WTC11 (cell line): ENCODE results near the gene RNASEH2C. TPM values are rescaled to one million over a fixed set of nuclear protein-coding genes. Genes with fewer than 3 reads are reported as not detected.

Experiments used
- ATAC-seq: fragments of 200-7000 bp; cut with Tn5 transposase; 2 replicates; pipeline ENCODE4 v1.10.0; 2021; ENCODE audit warnings: mild to moderate bottlenecking, moderate library complexity
- CTCF ChIA-PET: fragments of 300-600 bp; sonication (Branson Sonifier 250); formaldehyde crosslinking; loops from one replicate; lab custom pipeline; 2021; ENCODE audit warnings: antibody characterized with exemption; lab: Charles Lee
- POLR2A ChIA-PET: fragments of 350-600 bp; sonication (Branson Sonifier 250); formaldehyde crosslinking; loops from one replicate; lab custom pipeline; 2021; ENCODE audit warnings: antibody characterized with exemption; lab: Charles Lee
- DNase-seq: peaks from one replicate; pipeline ENCODE4 v3.0.0; 2021; ENCODE audit warnings: low spot score
- H3K27ac Mint-ChIP-seq: 2 replicates; pipeline ENCODE4 v1.8.0; 2021; ENCODE audit warnings: mixed read lengths
- H3K27me3 Mint-ChIP-seq: 2 replicates; pipeline ENCODE4 v1.8.0; 2021; ENCODE audit warnings: low read depth, mild to moderate bottlenecking, moderate library complexity, mixed read lengths
- H3K36me3 Mint-ChIP-seq: 2 replicates; pipeline ENCODE4 v1.8.0; 2021; ENCODE audit warnings: mixed read lengths
- H3K4me1 Mint-ChIP-seq: 2 replicates; pipeline ENCODE4 v1.8.0; 2022; ENCODE audit warnings: mixed read lengths
- H3K4me3 Mint-ChIP-seq: 2 replicates; pipeline ENCODE4 v1.8.0; 2021; ENCODE audit warnings: mild to moderate bottlenecking, moderate library complexity, mixed read lengths
- H3K9me3 Mint-ChIP-seq: 2 replicates; pipeline ENCODE4 v1.8.0; 2021; ENCODE audit warnings: mixed read lengths
- AR ChIP-seq: fragments of 250-450 bp; sonication (Bioruptor Pico); IDR thresholded peaks from 2 replicates; pipeline ENCODE4 v1.9.0; 2021; ENCODE audit warnings: mild to moderate bottlenecking
- ATF2 ChIP-seq: sonication (generic); formaldehyde crosslinking; IDR thresholded peaks from 2 replicates; pipeline ENCODE4 v1.8.1; 2022; ENCODE audit warnings: low read depth, missing genetic modification reagents, borderline replicate concordance
- ATF6 ChIP-seq: sonication (generic); formaldehyde crosslinking; IDR thresholded peaks from 2 replicates; pipeline ENCODE4 v1.8.1; 2023; ENCODE audit warnings: mild to moderate bottlenecking, missing genetic modification reagents
- CTCF ChIP-seq: fragments of 200-600 bp; IDR thresholded peaks from 2 replicates; pipeline ENCODE4 v1.8.0; 2022; ENCODE audit warnings: antibody characterized with exemption
- E2F1 ChIP-seq: sonication (generic); formaldehyde crosslinking; IDR thresholded peaks from 2 replicates; pipeline ENCODE4 v1.8.0; 2022; ENCODE audit warnings: mild to moderate bottlenecking, missing genetic modification reagents
- ESRRA ChIP-seq: sonication (generic); formaldehyde crosslinking; IDR thresholded peaks from 2 replicates; pipeline ENCODE4 v1.8.1; 2022; ENCODE audit warnings: mild to moderate bottlenecking, missing genetic modification reagents, borderline replicate concordance
- FOXK1 ChIP-seq: sonication (generic); formaldehyde crosslinking; IDR thresholded peaks from 2 replicates; pipeline ENCODE4 v1.8.0; 2022; ENCODE audit warnings: mild to moderate bottlenecking, moderate library complexity, missing genetic modification reagents
- GTF2I ChIP-seq: fragments of 250-450 bp; sonication (Bioruptor Pico); conservative IDR thresholded peaks from 2 replicates; pipeline ENCODE4 v1.4.0; 2021; ENCODE audit warnings: mild to moderate bottlenecking
- HMGXB4 ChIP-seq: sonication (generic); formaldehyde crosslinking; IDR thresholded peaks from 2 replicates; pipeline ENCODE4 v1.8.1; 2023; ENCODE audit warnings: mild to moderate bottlenecking, moderate library complexity, missing genetic modification reagents
- IRF2 ChIP-seq: sonication (generic); formaldehyde crosslinking; IDR thresholded peaks from 2 replicates; pipeline ENCODE4 v1.8.0; 2022; ENCODE audit warnings: low read depth, missing genetic modification reagents, borderline replicate concordance
- MXD4 ChIP-seq: fragments of 250-450 bp; sonication (Bioruptor Pico); IDR thresholded peaks from 2 replicates; pipeline ENCODE4 v1.8.0; 2021; ENCODE audit warnings: mild to moderate bottlenecking, moderate library complexity, borderline replicate concordance
- NFATC4 ChIP-seq: fragments of 250-450 bp; sonication (Bioruptor Pico); IDR thresholded peaks from 2 replicates; pipeline ENCODE4 v1.9.0; 2021; ENCODE audit warnings: mild to moderate bottlenecking
- RORB ChIP-seq: fragments of 250-450 bp; sonication (Bioruptor Pico); IDR thresholded peaks from 2 replicates; pipeline ENCODE4 v1.9.0; 2021; ENCODE audit warnings: mild to moderate bottlenecking
- SMAD4 ChIP-seq: sonication (generic); formaldehyde crosslinking; IDR thresholded peaks from 2 replicates; pipeline ENCODE4 v1.8.0; 2022; ENCODE audit warnings: mild to moderate bottlenecking, missing genetic modification reagents
- USF1 ChIP-seq: sonication (generic); formaldehyde crosslinking; IDR thresholded peaks from 2 replicates; pipeline ENCODE4 v1.8.0; 2022; ENCODE audit warnings: mild to moderate bottlenecking, missing genetic modification reagents
- ZNF121 ChIP-seq: sonication (generic); formaldehyde crosslinking; IDR thresholded peaks from 2 replicates; pipeline ENCODE4 v1.8.0; 2023; ENCODE audit warnings: missing genetic modification reagents
- ZNF532 ChIP-seq: fragments of 250-450 bp; sonication (Bioruptor Pico); IDR thresholded peaks from 2 replicates; pipeline ENCODE4 v1.9.0; 2021; ENCODE audit warnings: mild to moderate bottlenecking, borderline replicate concordance
- total RNA-seq: library from RNA; stranded (reverse); gene quantifications from 3 replicates; pipeline ENCODE4 v1.2.3, GENCODE V29; 2021

RNASEH2C gene
- total RNA-seq, 1 experiment from 2014 or later, result 42.1 TPM

- CTCF ChIA-PET, result no interaction called here
- no peak overlapping the region for H3K4me3 Mint-ChIP-seq
- TF ChIP-seq MXD4 (CRISPR knock-in tag), result no peak
- no peak for TF ChIP-seq GTF2I (CRISPR knock-in tag)
- no peak for TF ChIP-seq AR (CRISPR knock-in tag)
- no peak for TF ChIP-seq SMAD4
- TF ChIP-seq CTCF, result no peak
- no peak for TF ChIP-seq E2F1 (CRISPR knock-in tag)
- TF ChIP-seq ZNF121 (CRISPR knock-in tag), result no peak
- TF ChIP-seq ESRRA (CRISPR knock-in tag), result no peak
- TF ChIP-seq IRF2 (CRISPR knock-in tag), result no peak
- TF ChIP-seq RORB (CRISPR knock-in tag), result no peak
- TF ChIP-seq FOXK1, result no peak
- no peak for TF ChIP-seq ATF6 (CRISPR knock-in tag)
- TF ChIP-seq USF1 (CRISPR knock-in tag), result no peak
- TF ChIP-seq ZNF532 (CRISPR knock-in tag), result no peak
- TF ChIP-seq ATF2 (CRISPR knock-in tag), result no peak
- TF ChIP-seq HMGXB4 (CRISPR knock-in tag), result no peak
- TF ChIP-seq NFATC4 (CRISPR knock-in tag), result no peak; the same call in 1 of the 2 replicates
Measured at GRCh38 chr11:65716774-65717405, 3.7 kb downstream of the RNASEH2C start.

More at GRCh38 chr11:65716774-65717405, 3.7 kb downstream of the RNASEH2C start:
- ATAC-seq (no peak), DNase-seq (peak; percentile 7)
- POLR2A ChIA-PET, result no interaction called here
- Mint-ChIP-seq H3K27me3 (no peaks in the 10 kb centered on the region), H3K36me3 (peaks cover 56% of the 10 kb centered on the region), H3K9me3 (no peaks in the 10 kb centered on the region), H3K4me1 (peaks cover 11% of the 10 kb centered on the region), H3K27ac (no peak overlapping the region)
